A549 (cell line): ENCODE results near the gene REEP5. TPM values are rescaled to one million over a fixed set of nuclear protein-coding genes. Genes with fewer than 3 reads are reported as not detected.
"Not testable (repeated sequence)": the region's sequence is repeated elsewhere in the genome, so short reads cannot be mapped to it uniquely, and the experiment has no call there.

Experiments
- ATAC-seq, 2 experiments: fragments of 200-7000 bp in 1 of 2; fragments of >200 bp in 1 of 2; cut with Nextera tagmentation in 1 of 2; cut with Tn5 transposase in 1 of 2; 3 replicates each; pipeline versions ENCODE4 v1.8.0 to v1.9.1; 2018 to 2020; ENCODE audit warnings: mild to moderate bottlenecking in 1 of 2, moderate library complexity in 1 of 2
- CTCF ChIA-PET: fragments of 300-600 bp; sonication (Branson Sonifier 250); formaldehyde crosslinking; extraction: SDS; loops from one replicate; lab custom pipeline; 2021; ENCODE audit warnings: antibody characterized with exemption, inconsistent platforms; lab: Yijun Ruan, JAX
- POLR2A ChIA-PET: fragments of 350-600 bp; formaldehyde crosslinking; extraction: SDS; loops from one replicate; lab custom pipeline; 2021; ENCODE audit warnings: antibody characterized with exemption, inconsistent platforms; lab: Yijun Ruan, JAX
- DNase-seq, 2 experiments: peaks; one replicate each; pipeline versions ENCODE4 v3.0.0 to v3.0.0-alpha.2; 2011 to 2016; ENCODE audit warnings: low read depth in 1 of 2, low spot score in 1 of 2
- FAIRE-seq: peaks from 2 replicates; lab custom pipeline; 2011; peaks lifted over from hg19 to GRCh38; lab: Jason Lieb, UNC
- H3K27ac ChIP-seq, 2 experiments: fragments of >200 bp; sonication (Bioruptor Twin); formaldehyde crosslinking; 3 replicates each; pipeline ENCODE4 v1.5.1; 2016 to 2017
- H3K4me1 ChIP-seq: fragments of >200 bp; sonication (Bioruptor Twin); formaldehyde crosslinking; 3 replicates; pipeline ENCODE4 v1.6.1; 2016
- H3K4me2 ChIP-seq: fragments of >200 bp; sonication (Bioruptor Twin); formaldehyde crosslinking; 3 replicates; pipeline ENCODE4 v1.6.1; 2016
- H3K4me3 ChIP-seq: fragments of >200 bp; sonication (Bioruptor Twin); formaldehyde crosslinking; 3 replicates; pipeline ENCODE4 v1.5.1; 2016
- H3K9me3 ChIP-seq: fragments of >200 bp; sonication (Bioruptor Twin); formaldehyde crosslinking; 3 replicates; pipeline ENCODE4 v1.6.1; 2016
- ATOH8 ChIP-seq: fragments of 250-450 bp; sonication (Bioruptor Pico); IDR thresholded peaks from 2 replicates; pipeline ENCODE4 v1.5.0; 2020; ENCODE audit warnings: low read depth, mild to moderate bottlenecking, moderate library complexity
- BHLHE40 ChIP-seq: IDR thresholded peaks from 2 replicates; pipeline ENCODE4 v1.6.1; 2012; ENCODE audit warnings: low read depth, low read length, inconsistent platforms
- CBX8 ChIP-seq: fragments of 200-600 bp; sonication (generic); IDR thresholded peaks from 2 replicates; pipeline ENCODE4 v1.6.1; 2016
- E2F6 ChIP-seq: IDR thresholded peaks from 2 replicates; pipeline ENCODE4 v1.6.1; 2012; ENCODE audit warnings: low read depth, borderline replicate concordance
- EHF ChIP-seq: fragments of 250-450 bp; sonication (Bioruptor Pico); IDR thresholded peaks from 2 replicates; pipeline ENCODE4 v1.5.0; 2020; ENCODE audit warnings: mild to moderate bottlenecking
- EP300 ChIP-seq, 2 experiments: fragments of >200 bp; sonication (Bioruptor Twin); formaldehyde crosslinking; IDR thresholded peaks; 2 replicates in 1 of 2; 3 replicates in 1 of 2; pipeline ENCODE4 v1.6.1; 2016 to 2017
- FOSL2 ChIP-seq, 2 experiments: fragments of 450-650 bp in 1 of 2; fragments of >200 bp in 1 of 2; sonication (Bioruptor Twin) in 1 of 2; formaldehyde crosslinking; IDR thresholded peaks; 2 replicates each; pipeline versions ENCODE4 v1.5.0 to v1.6.1; 2016 to 2020; ENCODE audit warnings: mild to moderate bottlenecking in 1 of 2, moderate library complexity in 1 of 2
- FOXS1 ChIP-seq: fragments of 250-450 bp; sonication (Bioruptor Pico); IDR thresholded peaks from 2 replicates; pipeline ENCODE4 v1.5.0; 2020; ENCODE audit warnings: mild to moderate bottlenecking, moderate library complexity
- GATA3 ChIP-seq: IDR thresholded peaks from 2 replicates; pipeline ENCODE4 v1.6.1; 2012; ENCODE audit warnings: borderline replicate concordance
- HOXB13 ChIP-seq: fragments of 250-450 bp; sonication (Bioruptor Pico); IDR thresholded peaks from 2 replicates; pipeline ENCODE4 v1.5.0; 2020; ENCODE audit warnings: low read depth, mild to moderate bottlenecking, moderate library complexity
- JUNB ChIP-seq: fragments of >200 bp; sonication (Bioruptor Twin); formaldehyde crosslinking; IDR thresholded peaks from 2 replicates; pipeline ENCODE4 v1.6.1; 2016
- MAX ChIP-seq: IDR thresholded peaks from 2 replicates; pipeline ENCODE4 v1.6.1; 2012
- MAZ ChIP-seq: fragments of 150-350 bp; IDR thresholded peaks from 2 replicates; pipeline ENCODE4 v1.6.1; 2014; ENCODE audit warnings: antibody characterized with exemption, low read depth, low read length, borderline replicate concordance
- MYC ChIP-seq: IDR thresholded peaks from 2 replicates; pipeline ENCODE4 v1.6.1; 2012; ENCODE audit warnings: mild to moderate bottlenecking, inconsistent platforms, low read length, improper control_type of control experiment, borderline replicate concordance
- NPAS2 ChIP-seq: fragments of 250-450 bp; sonication (Bioruptor Pico); IDR thresholded peaks from 2 replicates; pipeline ENCODE4 v1.8.0; 2022; ENCODE audit warnings: mild to moderate bottlenecking, moderate library complexity, borderline replicate concordance
- PHF8 ChIP-seq: fragments of 200-600 bp; sonication (generic); IDR thresholded peaks from 2 replicates; pipeline ENCODE4 v1.6.1; 2016; ENCODE audit warnings: low read depth, mild to moderate bottlenecking, antibody characterized with exemption, moderate library complexity, borderline replicate concordance
- RNF2 ChIP-seq: fragments of 200-600 bp; sonication (generic); IDR thresholded peaks from 2 replicates; pipeline ENCODE4 v1.6.1; 2016; ENCODE audit warnings: low read depth, mild to moderate bottlenecking, antibody characterized with exemption, moderate library complexity, borderline replicate concordance
- SMC3 ChIP-seq: fragments of >200 bp; sonication (Bioruptor Twin); formaldehyde crosslinking; IDR thresholded peaks from 3 replicates; pipeline ENCODE4 v1.6.1; 2018; ENCODE audit warnings: inconsistent platforms
- TFCP2L1 ChIP-seq: fragments of 250-450 bp; sonication (Bioruptor Pico); IDR thresholded peaks from 2 replicates; pipeline ENCODE4 v1.5.0; 2021; ENCODE audit warnings: mild to moderate bottlenecking
- TP53 ChIP-seq: fragments of 250-450 bp; sonication (Bioruptor Pico); IDR thresholded peaks from 2 replicates; pipeline ENCODE4 v1.5.0; 2021; ENCODE audit warnings: mild to moderate bottlenecking, moderate library complexity
- USF2 ChIP-seq: fragments of 450-650 bp; IDR thresholded peaks from 2 replicates; pipeline ENCODE4 v1.6.1; 2014; ENCODE audit warnings: antibody characterized with exemption
- ZFP36 ChIP-seq: fragments of 450-650 bp; IDR thresholded peaks from 2 replicates; pipeline ENCODE4 v1.6.1; 2014; ENCODE audit warnings: borderline replicate concordance; ENCODE audit not compliant: partially characterized antibody
- ZSCAN20 ChIP-seq: fragments of 250-450 bp; sonication (Bioruptor Pico); IDR thresholded peaks from 2 replicates; pipeline ENCODE4 v1.8.0; 2022; ENCODE audit warnings: mild to moderate bottlenecking, moderate library complexity
- WGBS: methylation state at CpG from one replicate; pipeline ENCODE4 v1.1.6; 2017; ENCODE audit errors: missing lambda C conversion rate; 5-methylcytosine and 5-hydroxymethylcytosine counted together
- polyA plus RNA-seq, 4 experiments: library from polyadenylated mRNA; depleted of rRNA in 3 of 4; stranded (reverse); fragments of >200 nt; fragmentation: RNase III in 1 of 4; extraction: RNeasy Plus Mini Kit Qiagen cat#74134 plus additional on column Dnase treatment in 1 of 4; gene quantifications; 2 replicates in 3 of 4; 3 replicates in 1 of 4; pipeline ENCODE4 v1.2.3, GENCODE V29; 2011 to 2017

REEP5 gene
- polyA plus RNA-seq, 2 of the 4 experiments (the other 2 are of a cell fraction) = 134 to 164 TPM

GRCh38 chr5:112902561-112902960, 19.5 kb downstream of the REEP5 start (continued):
- TF ChIP-seq USF2 (no peak), HOXB13 (CRISPR knock-in tag) (no peak), TFCP2L1 (CRISPR knock-in tag) (no peak), TP53 (CRISPR knock-in tag) (no peak), JUNB (no peak), BHLHE40 (no peak), ZFP36 (no peak), FOXS1 (CRISPR knock-in tag) (no peak)

GRCh38 chr5:112895682-112896081, 26.3 kb downstream of the REEP5 start:
- CTCF ChIA-PET = interaction anchor here (0.6 to 2.6 kb wide), 4 partner anchors 11 to 96 kb away, joined by 3 to 8 read pairs (median 3); no protein-coding TSS in a partner anchor
- POLR2A ChIA-PET = no interaction called here
- TF ChIP-seq TFCP2L1 (CRISPR knock-in tag) (no peak), GATA3 (no peak)
- WGBS = 99% methylated on average over 3 of the region's 3 CpGs
- H3K4me2 ChIP-seq = no peak overlapping the region
- DNase-seq = no peak
- no peak overlapping the region for H3K4me3 ChIP-seq
- FAIRE-seq = no peak
- no peaks in the 10 kb centered on the region for H3K4me1 ChIP-seq
- no peak overlapping the region for H3K27ac ChIP-seq
- no peak for ATAC-seq
- no peaks in the 10 kb centered on the region for H3K9me3 ChIP-seq

- Histone ChIP-seq H3K4me3 (no peak overlapping the region), H3K9me3 (no peaks in the 10 kb centered on the region), H3K4me2 (no peak overlapping the region), H3K27ac (no peak overlapping the region), H3K4me1 (no peaks in the 10 kb centered on the region)
- DNase-seq = no peak
- WGBS = 94% methylated on average over 13 of the region's 13 CpGs
- TF ChIP-seq FOSL2 (IDR thresholded peaks at IDR 0.05) (no peak), FOSL2 (CRISPR knock-in tag; IDR thresholded peaks at IDR 0.05) (no peak), JUNB (no peak), NPAS2 (no peak), GATA3 (no peak), EHF (CRISPR knock-in tag) (no peak)
- no peak for ATAC-seq
- no peak for FAIRE-seq
- ChIA-PET CTCF (interaction anchor here (1.4 kb wide), 2 partner anchors 11 to 19 kb away, joined by 3 to 4 read pairs; no protein-coding TSS in a partner anchor), POLR2A (no interaction called here)
These were observed 29.3 kb downstream of the REEP5 start for GRCh38 chr5:112892776-112893175.

- POLR2A ChIA-PET, H3K4me3 ChIP-seq, DNase-seq, FAIRE-seq, H3K9me3 ChIP-seq, H3K4me2 ChIP-seq, ATAC-seq, H3K4me1 ChIP-seq, H3K27ac ChIP-seq: not testable (repeated sequence)
- CTCF ChIA-PET = interaction anchor here (0.7 to 1.4 kb wide), 3 partner anchors 10 to 72 kb away, joined by 3 to 4 read pairs (median 3); partner anchors contain the start of gene SRP19
- WGBS = 80% methylated on average over 8 of the region's 8 CpGs
These were observed 30.0 kb downstream of the REEP5 start for GRCh38 chr5:112892066-112892465.

- FAIRE-seq = no peak
- no peak overlapping the region for H3K4me2 ChIP-seq
- no peak for TF ChIP-seq EP300 (IDR thresholded peaks at IDR 0.05)
- no peak for TF ChIP-seq PHF8
- no peak for TF ChIP-seq RNF2
- no peak for TF ChIP-seq ZSCAN20 (CRISPR knock-in tag)
- no peak for TF ChIP-seq ATOH8
- TF ChIP-seq MYC = no peak
- TF ChIP-seq MAZ = no peak
- no peak for TF ChIP-seq MAX
- no peak for TF ChIP-seq CBX8
- no peak for TF ChIP-seq EHF (CRISPR knock-in tag)
- TF ChIP-seq TFCP2L1 (CRISPR knock-in tag) = no peak
- no peak for TF ChIP-seq USF2
- TF ChIP-seq E2F6 = no peak
- no peak for TF ChIP-seq SMC3
- no peaks in the 10 kb centered on the region for H3K4me1 ChIP-seq
- no peaks in the 10 kb centered on the region for H3K9me3 ChIP-seq
- ChIA-PET POLR2A (no interaction called here), CTCF (no interaction called here)
- H3K4me3 ChIP-seq = no peak overlapping the region
- ATAC-seq = no peak
- WGBS = 97% methylated on average over 4 of the region's 4 CpGs
- no peak for DNase-seq
- no peak overlapping the region for H3K27ac ChIP-seq
These were observed 35.1 kb downstream of the REEP5 start for GRCh38 chr5:112886975-112887374.
